SK-N-SH (cell line): ENCODE measurements around the gene SHANK2. TPM values are rescaled to one million over a fixed set of nuclear protein-coding genes. Genes with fewer than 3 reads are reported as not detected.

Experiments
- CTCF ChIA-PET: fragments of 300-600, 350-600 bp; formaldehyde crosslinking; extraction: SDS; loops from one replicate; lab custom pipeline; 2021; lab: Yijun Ruan, JAX
- POLR2A ChIA-PET: fragments of 350-600 bp; sonication (Branson Sonifier 250); formaldehyde crosslinking; extraction: SDS; loops from one replicate; lab custom pipeline; 2020; ENCODE audit warnings: antibody characterized with exemption, inconsistent platforms; lab: Yijun Ruan, JAX
- DNase-seq: peaks from one replicate; pipeline ENCODE4 v3.0.0; 2012
- H2AFZ ChIP-seq: fragments of 200-600 bp; sonication (generic); 2 replicates; pipeline ENCODE4 v1.8.1; 2016; ENCODE audit warnings: antibody characterized with exemption, mild to moderate bottlenecking, low read depth
- H3F3A ChIP-seq: fragments of 200-600 bp; sonication (generic); replicated peaks from 2 replicates; pipeline ENCODE3; 2016; ENCODE audit warnings: antibody characterized with exemption, mild to moderate bottlenecking; ENCODE audit not compliant: insufficient read depth
- H3K27ac ChIP-seq, 2 experiments: fragments of 200-500 bp in 1 of 2; fragments of 200-600 bp in 1 of 2; sonication (Bioruptor generic) in 1 of 2; sonication (generic), shearing (Covaris generic) in 1 of 2; 2 replicates each; pipeline versions ENCODE4 v1.5.1 to v1.6.1; 2014 to 2016; ENCODE audit warnings: low read depth in 2 of 2, inconsistent platforms in 1 of 2, low read length in 1 of 2, mild to moderate bottlenecking in 1 of 2, mixed read lengths in 1 of 2
- H3K27me3 ChIP-seq: fragments of 200-600 bp; sonication (generic), shearing (Covaris generic); 2 replicates; pipeline ENCODE4 v1.6.1; 2016; ENCODE audit warnings: mixed run types; ENCODE audit not compliant: insufficient read depth
- H3K36me3 ChIP-seq, 2 experiments: fragments of 200-500 bp in 1 of 2; fragments of 200-600 bp in 1 of 2; sonication (Bioruptor generic) in 1 of 2; sonication (generic) in 1 of 2; replicated peaks in 1 of 2; 2 replicates each; pipeline versions ENCODE3 to v1.5.1; 2014 to 2016; ENCODE audit warnings: low read length in 1 of 2, mild to moderate bottlenecking in 1 of 2; ENCODE audit not compliant: insufficient read depth in 2 of 2, control insufficient read depth in 1 of 2
- H3K4me1 ChIP-seq, 2 experiments: fragments of 200-500 bp in 1 of 2; fragments of 200-600 bp in 1 of 2; sonication (Bioruptor generic) in 1 of 2; sonication (generic), shearing (Covaris generic) in 1 of 2; 2 replicates each; pipeline versions ENCODE4 v1.5.1 to v1.6.1; 2014 to 2016; ENCODE audit warnings: low read depth in 1 of 2, low read length in 1 of 2, mixed run types in 1 of 2; ENCODE audit not compliant: insufficient read depth in 2 of 2, control insufficient read depth in 1 of 2
- H3K4me2 ChIP-seq: fragments of 200-600 bp; sonication (generic), shearing (Covaris generic); 2 replicates; pipeline ENCODE4 v1.6.1; 2017; ENCODE audit warnings: mixed run types
- H3K4me3 ChIP-seq, 2 experiments: fragments of 200-500 bp in 1 of 2; fragments of 200-600 bp in 1 of 2; sonication (Bioruptor generic) in 1 of 2; sonication (generic), shearing (Covaris generic) in 1 of 2; 2 replicates each; pipeline versions ENCODE4 v1.5.1 to v1.8.1; 2014 to 2016; ENCODE audit warnings: low read depth in 2 of 2, inconsistent platforms in 1 of 2, low read length in 1 of 2, mild to moderate bottlenecking in 1 of 2, mixed read lengths in 1 of 2, moderate library complexity in 1 of 2
- H3K79me2 ChIP-seq: fragments of 200-600 bp; sonication (generic); 2 replicates; pipeline ENCODE4 v1.8.1; 2017; ENCODE audit warnings: mild to moderate bottlenecking; ENCODE audit not compliant: insufficient read depth
- H3K9ac ChIP-seq: fragments of 200-600 bp; sonication (generic); 2 replicates; pipeline ENCODE4 v1.6.1; 2017; ENCODE audit warnings: mixed run types
- H3K9me2 ChIP-seq: fragments of 200-600 bp; sonication (generic); 2 replicates; pipeline ENCODE4 v1.6.1; 2017; ENCODE audit warnings: mixed run types
- H3K9me3 ChIP-seq: fragments of 200-600 bp; sonication (generic); 2 replicates; pipeline ENCODE4 v1.6.1; 2017; ENCODE audit warnings: mixed run types, mild to moderate bottlenecking, moderate library complexity
- H4K20me1 ChIP-seq: fragments of 200-600 bp; sonication (generic); 2 replicates; pipeline ENCODE4 v1.6.1; 2017; ENCODE audit warnings: mild to moderate bottlenecking, mixed run types; ENCODE audit not compliant: insufficient read depth
- ELF1 ChIP-seq: IDR thresholded peaks from 2 replicates; pipeline ENCODE4 v1.4.0; 2012
- FOXM1 ChIP-seq: IDR thresholded peaks from 2 replicates; pipeline ENCODE4 v1.4.0; 2012; ENCODE audit warnings: low read depth, mild to moderate bottlenecking
- GATA2 ChIP-seq: sonication (generic); formaldehyde crosslinking; IDR thresholded peaks from 2 replicates; pipeline ENCODE4 v1.5.0; 2020; ENCODE audit warnings: mild to moderate bottlenecking, missing genetic modification reagents
- JUND ChIP-seq: IDR thresholded peaks from 2 replicates; pipeline ENCODE4 v1.4.0; 2012
- MXI1 ChIP-seq: IDR thresholded peaks from 2 replicates; pipeline ENCODE4 v1.6.1; 2012; ENCODE audit warnings: mild to moderate bottlenecking, low read depth, low read length, improper control_type of control experiment
- NFIC ChIP-seq: IDR thresholded peaks from 2 replicates; pipeline ENCODE4 v1.4.0; 2012; ENCODE audit warnings: borderline replicate concordance
- POLR2AphosphoS5 ChIP-seq: IDR thresholded peaks from 2 replicates; pipeline ENCODE4 v1.6.1; 2012; ENCODE audit warnings: low read depth, low read length
- RAD21 ChIP-seq: IDR thresholded peaks from 2 replicates; pipeline ENCODE4 v1.6.1; 2012; ENCODE audit warnings: mild to moderate bottlenecking, low read length
- RCOR1 ChIP-seq: fragments of 150-350 bp; IDR thresholded peaks from 2 replicates; pipeline ENCODE4 v1.6.1; 2017; ENCODE audit warnings: antibody characterized with exemption, low read length
- REST ChIP-seq: IDR thresholded peaks from 2 replicates; pipeline ENCODE4 v1.6.1; 2012; ENCODE audit warnings: mild to moderate bottlenecking, low read depth, low read length, moderate library complexity
- SMC3 ChIP-seq: IDR thresholded peaks from 2 replicates; pipeline ENCODE4 v1.6.1; 2012; ENCODE audit warnings: low read depth, low read length, improper control_type of control experiment
- TAF1 ChIP-seq: IDR thresholded peaks from 2 replicates; pipeline ENCODE4 v1.6.1; 2012; ENCODE audit warnings: low read depth, mild to moderate bottlenecking, low read length, moderate library complexity, borderline replicate concordance
- TEAD4 ChIP-seq: IDR thresholded peaks from 2 replicates; pipeline ENCODE4 v1.4.0; 2012; ENCODE audit warnings: mild to moderate bottlenecking, borderline replicate concordance; ENCODE audit not compliant: insufficient read depth
- USF2 ChIP-seq: fragments of 150-350 bp; IDR thresholded peaks from 2 replicates; pipeline ENCODE4 v1.6.1; 2017; ENCODE audit warnings: antibody characterized with exemption, low read length, low read depth, borderline replicate concordance
- WGBS: methylation state at CpG from one replicate; pipeline ENCODE4 v1.1.6; 2017; ENCODE audit warnings: low lambda C conversion rate; 5-methylcytosine and 5-hydroxymethylcytosine counted together
- polyA plus RNA-seq, 3 experiments: library from polyadenylated mRNA; depleted of rRNA; stranded (reverse); fragments of >200 nt; gene quantifications; 2 replicates each; pipeline ENCODE4 v1.2.3, GENCODE V29; 2012
- TF ChIP-seq, protein P1 (sequence below): IDR thresholded peaks from 2 replicates; pipeline ENCODE4; 2012
- TF ChIP-seq, protein P2 (sequence below): IDR thresholded peaks from 2 replicates; pipeline ENCODE4 v1.4.0; 2012; ENCODE audit warnings: low read depth, borderline replicate concordance
- TF ChIP-seq, protein P3 (sequence below): fragments of 200-600 bp; sonication (generic); IDR thresholded peaks from 2 replicates; pipeline ENCODE4 v1.6.1; 2017; ENCODE audit warnings: antibody characterized with exemption, mild to moderate bottlenecking, moderate library complexity

The SHANK2 gene
- polyA plus RNA-seq, 1 of the 3 experiments (the other 2 are of a cell fraction): under 0.01 TPM

DNA sequence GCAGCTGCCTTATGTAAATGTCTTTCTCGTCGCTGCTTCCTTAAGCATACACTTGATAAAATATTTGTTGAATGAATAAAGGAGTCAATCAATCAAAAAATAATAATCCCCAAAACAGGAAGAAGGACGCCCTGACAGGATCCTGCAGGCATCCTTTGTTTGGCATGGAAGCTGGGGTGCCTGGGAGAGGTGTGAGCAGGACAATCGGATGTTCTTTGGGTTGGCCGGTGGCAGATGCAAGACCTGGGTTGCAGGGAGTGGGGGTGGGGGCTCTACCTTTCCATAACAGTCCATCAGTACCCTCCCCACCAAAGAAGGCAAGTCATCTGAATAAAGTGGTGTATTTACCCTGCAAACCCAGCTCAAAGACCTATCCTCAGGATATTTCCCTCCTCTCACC lies 1.4 kb upstream of the SHANK2 start:
- no peaks in the 10 kb centered on the region for H3K36me3 ChIP-seq
- DNase-seq: no peak
- TF ChIP-seq JUND (no peak), GATA2 (CRISPR knock-in tag) (no peak), NFIC (no peak), RAD21 (no peak), RCOR1 (no peak), FOXM1 (no peak), POLR2AphosphoS5 (no peak), ELF1 (no peak), SMC3 (no peak), REST (no peak), TAF1 (no peak), MXI1 (no peak), USF2 (no peak), TEAD4 (no peak)
- TF ChIP-seq, protein P1, sequence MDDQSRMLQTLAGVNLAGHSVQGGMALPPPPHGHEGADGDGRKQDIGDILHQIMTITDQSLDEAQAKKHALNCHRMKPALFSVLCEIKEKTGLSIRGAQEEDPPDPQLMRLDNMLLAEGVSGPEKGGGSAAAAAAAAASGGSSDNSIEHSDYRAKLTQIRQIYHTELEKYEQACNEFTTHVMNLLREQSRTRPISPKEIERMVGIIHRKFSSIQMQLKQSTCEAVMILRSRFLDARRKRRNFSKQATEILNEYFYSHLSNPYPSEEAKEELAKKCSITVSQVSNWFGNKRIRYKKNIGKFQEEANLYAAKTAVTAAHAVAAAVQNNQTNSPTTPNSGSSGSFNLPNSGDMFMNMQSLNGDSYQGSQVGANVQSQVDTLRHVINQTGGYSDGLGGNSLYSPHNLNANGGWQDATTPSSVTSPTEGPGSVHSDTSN: no peak
- TF ChIP-seq, protein P2, sequence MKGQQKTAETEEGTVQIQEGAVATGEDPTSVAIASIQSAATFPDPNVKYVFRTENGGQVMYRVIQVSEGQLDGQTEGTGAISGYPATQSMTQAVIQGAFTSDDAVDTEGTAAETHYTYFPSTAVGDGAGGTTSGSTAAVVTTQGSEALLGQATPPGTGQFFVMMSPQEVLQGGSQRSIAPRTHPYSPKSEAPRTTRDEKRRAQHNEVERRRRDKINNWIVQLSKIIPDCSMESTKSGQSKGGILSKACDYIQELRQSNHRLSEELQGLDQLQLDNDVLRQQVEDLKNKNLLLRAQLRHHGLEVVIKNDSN: no peak
- TF ChIP-seq, protein P3, sequence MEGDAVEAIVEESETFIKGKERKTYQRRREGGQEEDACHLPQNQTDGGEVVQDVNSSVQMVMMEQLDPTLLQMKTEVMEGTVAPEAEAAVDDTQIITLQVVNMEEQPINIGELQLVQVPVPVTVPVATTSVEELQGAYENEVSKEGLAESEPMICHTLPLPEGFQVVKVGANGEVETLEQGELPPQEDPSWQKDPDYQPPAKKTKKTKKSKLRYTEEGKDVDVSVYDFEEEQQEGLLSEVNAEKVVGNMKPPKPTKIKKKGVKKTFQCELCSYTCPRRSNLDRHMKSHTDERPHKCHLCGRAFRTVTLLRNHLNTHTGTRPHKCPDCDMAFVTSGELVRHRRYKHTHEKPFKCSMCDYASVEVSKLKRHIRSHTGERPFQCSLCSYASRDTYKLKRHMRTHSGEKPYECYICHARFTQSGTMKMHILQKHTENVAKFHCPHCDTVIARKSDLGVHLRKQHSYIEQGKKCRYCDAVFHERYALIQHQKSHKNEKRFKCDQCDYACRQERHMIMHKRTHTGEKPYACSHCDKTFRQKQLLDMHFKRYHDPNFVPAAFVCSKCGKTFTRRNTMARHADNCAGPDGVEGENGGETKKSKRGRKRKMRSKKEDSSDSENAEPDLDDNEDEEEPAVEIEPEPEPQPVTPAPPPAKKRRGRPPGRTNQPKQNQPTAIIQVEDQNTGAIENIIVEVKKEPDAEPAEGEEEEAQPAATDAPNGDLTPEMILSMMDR: no peak
- TF ChIP-seq, all 33 proteins: peak for 0
- Histone ChIP-seq H3K9me2 (no peaks in the 10 kb centered on the region), H3K4me3 (no peak overlapping the region), H3K27ac (no peak overlapping the region), H3K4me1 (peaks cover 0 to 3% of the 10 kb centered on the region in 2 experiments; a peak in 1 of 4 replicates), H3K79me2 (no peaks in the 10 kb centered on the region), H3F3A (no peaks in the 10 kb centered on the region), H3K27me3 (no peaks in the 10 kb centered on the region), H3K9ac (no peak overlapping the region), H3K4me2 (no peak overlapping the region), H3K9me3 (no peaks in the 10 kb centered on the region), H2AFZ (no peak overlapping the region), H4K20me1 (no peaks in the 10 kb centered on the region)
- 46% methylated on average over 5 of the region's 5 CpGs for WGBS
- CTCF ChIA-PET: interaction anchor here (1.1 to 1.9 kb wide), 2 partner anchors 8 to 166 kb away, joined by 3 to 7 read pairs; no protein-coding TSS in a partner anchor
- POLR2A ChIA-PET: no interaction called here
